Testis (tissue), 3 donors: ENCODE data around the gene ZBTB9. TPM values are rescaled to one million over a fixed set of nuclear protein-coding genes. Genes with fewer than 3 reads are reported as not detected.

Experiments
- microRNA-seq, 2 donors: library from miRNA; unstranded; fragments of <30 nt; microRNA quantifications; one replicate each; pipeline ENCODE4, GENCODE V29; 2016; ENCODE audit warnings: borderline number of aligned reads in 2 of 2, borderline replicate concordance in 1 of 2
- polyA plus RNA-seq: library from polyadenylated mRNA; stranded (reverse); fragments of 350-450 nt; fragmentation: Illumina TruSeq; extraction: RNeasy Lipid Tissue Mini Kit (QIAGEN cat#74804); gene quantifications from one replicate; pipeline ENCODE4 v1.2.3, GENCODE V29; 2014; ENCODE audit warnings: low read depth, low replicate concordance; ENCODE audit not compliant: insufficient read depth
- small RNA-seq, 2 donors: library from RNA; depleted of rRNA; stranded (forward); fragments of <200 nt; gene quantifications; one replicate each; pipeline ENCODE3, GENCODE V24; 2016
- total RNA-seq, 2 donors: library from RNA; depleted of rRNA; stranded (reverse); fragments of >200 nt; gene quantifications; one replicate each; pipeline ENCODE4 v1.2.3, GENCODE V29; 2016

ZBTB9 gene
- total and polyA plus RNA-seq, 3 donors from 2014 or later, result 15.2 to 16.9 (median 15.7) TPM

Small RNA genes lying within 50 kb of the gene (microRNA-seq; reads per million reads assigned to microRNA genes)
- 0 reads per million in 2 donors for gene MIR5004

Small RNA genes lying within 50 kb of the gene (small RNA-seq; reads per million reads assigned to genes)
- gene ZBTB9, result 0 reads per million in 2 donors

Other genes with a start within 250 kb of the ZBTB9 start
- 10 to 100 TPM; 25.4 to 26.3 TPM for gene HSD17B8, start 249.9 kb upstream of the ZBTB9 start, total RNA-seq
- gene HSD17B8, start 249.9 kb upstream of the ZBTB9 start, polyA plus RNA-seq, result 11.2 TPM
- gene RING1, start 246.1 kb upstream of the ZBTB9 start, total RNA-seq, result 10 to 100 TPM; 36.2 to 38.0 TPM
- gene RING1, start 246.1 kb upstream of the ZBTB9 start, polyA plus RNA-seq, result 60.2 TPM
- gene VPS52, start 182.7 kb upstream of the ZBTB9 start, total RNA-seq, result 10 to 100 TPM; 71.0 to 85.0 TPM
- 87.1 TPM for gene VPS52, start 182.7 kb upstream of the ZBTB9 start, polyA plus RNA-seq
- 1,000 to 10,000 TPM in 1 of 2 donors, 100 to 1,000 TPM in 1; 685 to 1,953 TPM for gene RPS18, start 182.5 kb upstream of the ZBTB9 start, total RNA-seq
- gene RPS18, start 182.5 kb upstream of the ZBTB9 start, polyA plus RNA-seq, result 2,185 TPM
- gene B3GALT4, start 177.5 kb upstream of the ZBTB9 start, total RNA-seq, result 10 to 100 TPM; 18.0 to 18.3 TPM
- 55.4 TPM for gene B3GALT4, start 177.5 kb upstream of the ZBTB9 start, polyA plus RNA-seq
- gene WDR46, start 165.3 kb upstream of the ZBTB9 start, total RNA-seq, result 10 to 100 TPM; 63.2 to 71.2 TPM
- gene WDR46, start 165.3 kb upstream of the ZBTB9 start, polyA plus RNA-seq, result 61.6 TPM
- gene PFDN6, start 165.0 kb upstream of the ZBTB9 start, total RNA-seq, result 10 to 100 TPM; 45.5 to 56.2 TPM
- 123 TPM for gene PFDN6, start 165.0 kb upstream of the ZBTB9 start, polyA plus RNA-seq
- gene RGL2, start 155.6 kb upstream of the ZBTB9 start, total RNA-seq, result 10 to 100 TPM; 42.8 to 46.2 TPM
- gene RGL2, start 155.6 kb upstream of the ZBTB9 start, polyA plus RNA-seq, result 52.7 TPM
- gene TAPBP, start 140.5 kb upstream of the ZBTB9 start, total RNA-seq, result 100 to 1,000 TPM in 1 of 2 donors, 10 to 100 TPM in 1; 76.5 to 128 TPM
- gene TAPBP, start 140.5 kb upstream of the ZBTB9 start, polyA plus RNA-seq, result 34.6 TPM
- gene ZBTB22, start 136.8 kb upstream of the ZBTB9 start, total RNA-seq, result 10 to 100 TPM; 13.4 to 17.1 TPM
- gene ZBTB22, start 136.8 kb upstream of the ZBTB9 start, polyA plus RNA-seq, result 15.2 TPM
- 10 to 100 TPM; 61.8 to 75.3 TPM for gene DAXX, start 131.6 kb upstream of the ZBTB9 start, total RNA-seq
- 118 TPM for gene DAXX, start 131.6 kb upstream of the ZBTB9 start, polyA plus RNA-seq
- gene KIFC1, start 62.8 kb upstream of the ZBTB9 start, total RNA-seq, result 10 to 100 TPM; 19.8 to 22.5 TPM
- gene KIFC1, start 62.8 kb upstream of the ZBTB9 start, polyA plus RNA-seq, result 20.2 TPM
- 100 to 1,000 TPM; 184 to 218 TPM for gene PHF1, start 43.6 kb upstream of the ZBTB9 start, total RNA-seq
- 216 TPM for gene PHF1, start 43.6 kb upstream of the ZBTB9 start, polyA plus RNA-seq
- 100 to 1,000 TPM; 139 to 146 TPM for gene CUTA, start 36.5 kb upstream of the ZBTB9 start, total RNA-seq
- 132 TPM for gene CUTA, start 36.5 kb upstream of the ZBTB9 start, polyA plus RNA-seq
- gene SYNGAP1, start 34.5 kb upstream of the ZBTB9 start, total RNA-seq, result 10 to 100 TPM; 29.4 to 43.9 TPM
- 31.5 TPM for gene SYNGAP1, start 34.5 kb upstream of the ZBTB9 start, polyA plus RNA-seq
- 10 to 100 TPM; 13.1 to 14.8 TPM for gene BAK1, start 125.7 kb downstream of the ZBTB9 start, total RNA-seq
- 17.3 TPM for gene BAK1, start 125.7 kb downstream of the ZBTB9 start, polyA plus RNA-seq
- 100 to 1,000 TPM in 1 of 2 donors, 10 to 100 TPM in 1; 80.3 to 146 TPM for gene ITPR3, start 166.7 kb downstream of the ZBTB9 start, total RNA-seq
- 58.2 TPM for gene ITPR3, start 166.7 kb downstream of the ZBTB9 start, polyA plus RNA-seq